HCT116 (cell line): ENCODE data around the gene CATSPERD. TPM values are rescaled to one million over a fixed set of nuclear protein-coding genes. Genes with fewer than 3 reads are reported as not detected.
"Not testable (repeated sequence)": the region's sequence is repeated elsewhere in the genome, so short reads cannot be mapped to it uniquely, and the experiment has no call there.

Experiments used
- ATAC-seq: fragments of 200-7000 bp; cut with Tn5 transposase; 2 replicates; pipeline ENCODE4 v1.9.1; 2020; ENCODE audit warnings: mild to moderate bottlenecking, moderate library complexity
- BruUV-seq: library from RNA; stranded (reverse); fragments of 400-500 nt; replicated peaks from 2 replicates; lab custom pipeline; 2021; lab: Mats Ljungman, UMichigan
- CTCF ChIA-PET: fragments of 300-600 bp; sonication (Branson Sonifier 250); formaldehyde crosslinking; loops from one replicate; lab custom pipeline; 2021; ENCODE audit warnings: antibody characterized with exemption; lab: Charles Lee
- POLR2A ChIA-PET: fragments of 300-600, 350-600 bp; sonication (Branson Sonifier 250); formaldehyde crosslinking; loops from one replicate; lab custom pipeline; 2021; ENCODE audit warnings: antibody characterized with exemption; lab: Charles Lee
- RAD21 ChIA-PET, 2 experiments: fragments of 300-600 bp; sonication (Branson Sonifier 250); formaldehyde crosslinking; loops; one replicate each; lab custom pipeline; 2023; ENCODE audit warnings: low total read pairs in 2 of 2; ENCODE audit not compliant: uncharacterized antibody in 2 of 2, unreplicated experiment in 2 of 2, low non-redundant PET in 1 of 2; lab: Charles Lee
- DNase-seq: peaks from one replicate; pipeline ENCODE4 v3.0.0-alpha.2; 2010; ENCODE audit warnings: low read depth, low spot score
- H2AFZ ChIP-seq: fragments of 200-600 bp; shearing (Covaris generic), sonication (generic); 2 replicates; pipeline ENCODE4 v1.6.1; 2017; ENCODE audit warnings: low read depth, mixed run types, mixed read lengths, antibody characterized with exemption, low read length; ENCODE audit not compliant: poor library complexity, severe bottlenecking
- H3K27ac ChIP-seq: 2 replicates; pipeline ENCODE4 v1.5.1; 2012; ENCODE audit warnings: low read depth, low read length
- H3K27me3 ChIP-seq: fragments of 200-600 bp; sonication (generic); 2 replicates; pipeline ENCODE4 v1.6.1; 2016; ENCODE audit warnings: mixed run types, low read length, mixed read lengths; ENCODE audit not compliant: insufficient read depth
- H3K36me3 ChIP-seq, 2 experiments: fragments of 200-500 bp in 1 of 2; fragments of 200-600 bp in 1 of 2; sonication (Bioruptor generic) in 1 of 2; sonication (generic) in 1 of 2; 2 replicates each; pipeline versions ENCODE4 v1.5.1 to v1.6.1; 2014 to 2016; ENCODE audit warnings: low read length in 2 of 2, inconsistent platforms in 1 of 2, mixed read lengths in 1 of 2, mixed run types in 1 of 2; ENCODE audit not compliant: insufficient read depth in 2 of 2, control insufficient read depth in 1 of 2
- H3K4me1 ChIP-seq, 2 experiments: fragments of 200-600 bp in 1 of 2; sonication (generic) in 1 of 2; 2 replicates each; pipeline versions ENCODE4 v1.5.1 to v1.6.1; 2012 to 2017; ENCODE audit warnings: low read length in 2 of 2, inconsistent platforms in 1 of 2, mild to moderate bottlenecking in 1 of 2, mixed read lengths in 1 of 2, mixed run types in 1 of 2, moderate library complexity in 1 of 2; ENCODE audit not compliant: insufficient read depth in 2 of 2, control insufficient read depth in 1 of 2
- H3K4me2 ChIP-seq: fragments of 200-600 bp; sonication (generic); 2 replicates; pipeline ENCODE4 v1.6.1; 2017; ENCODE audit warnings: mixed run types, low read length, mixed read lengths
- H3K4me3 ChIP-seq, 2 experiments: fragments of 200-600 bp in 1 of 2; sonication (generic) in 1 of 2; replicated peaks in 1 of 2; 2 replicates each; pipeline ENCODE4 v1.5.1; 2011 to 2016; ENCODE audit warnings: low read length in 2 of 2, control low read depth in 1 of 2, low read depth in 1 of 2, mild to moderate bottlenecking in 1 of 2, mixed read lengths in 1 of 2, mixed run types in 1 of 2
- H3K79me2 ChIP-seq: fragments of 200-600 bp; sonication (generic); 2 replicates; pipeline ENCODE4 v1.6.1; 2017; ENCODE audit warnings: mild to moderate bottlenecking, mixed run types, low read length, moderate library complexity, mixed read lengths; ENCODE audit not compliant: insufficient read depth
- H3K9ac ChIP-seq: fragments of 200-600 bp; sonication (generic); 2 replicates; pipeline ENCODE4 v1.6.1; 2016; ENCODE audit warnings: low read length, mixed read lengths
- H3K9me2 ChIP-seq: fragments of 200-600 bp; sonication (generic), shearing (Covaris generic); 2 replicates; pipeline ENCODE4 v1.6.1; 2017; ENCODE audit warnings: mixed run types, mild to moderate bottlenecking, moderate library complexity; ENCODE audit not compliant: insufficient read depth
- H3K9me3 ChIP-seq, 2 experiments: fragments of 200-500 bp in 1 of 2; fragments of 200-600 bp in 1 of 2; sonication (Bioruptor generic) in 1 of 2; sonication (generic) in 1 of 2; 2 replicates each; pipeline ENCODE4 v1.6.1; 2014 to 2017; ENCODE audit warnings: low read length in 2 of 2, mixed read lengths in 2 of 2, inconsistent platforms in 1 of 2, low read depth in 1 of 2, mild to moderate bottlenecking in 1 of 2, mixed run types in 1 of 2, moderate library complexity in 1 of 2; ENCODE audit not compliant: control insufficient read depth in 1 of 2, insufficient read depth in 1 of 2
- H4K20me1 ChIP-seq: fragments of 200-600 bp; sonication (generic), shearing (Covaris generic); 2 replicates; pipeline ENCODE4 v1.6.1; 2017; ENCODE audit warnings: mixed run types, mild to moderate bottlenecking, moderate library complexity; ENCODE audit not compliant: insufficient read depth
- ELF1 ChIP-seq: IDR thresholded peaks from 2 replicates; pipeline ENCODE4 v1.6.1; 2012; ENCODE audit warnings: low read depth, borderline replicate concordance
- EZH2 ChIP-seq: fragments of 200-600 bp; sonication (generic); IDR thresholded peaks from 2 replicates; pipeline ENCODE4 v1.6.1; 2017; ENCODE audit warnings: antibody characterized with exemption, mixed run types
- FOSL1 ChIP-seq: IDR thresholded peaks from 2 replicates; pipeline ENCODE4 v1.6.1; 2012; ENCODE audit warnings: low read depth
- JUND ChIP-seq: IDR thresholded peaks from 2 replicates; pipeline ENCODE4 v1.6.1; 2012
- POLR2A ChIP-seq: IDR thresholded peaks from 2 replicates; pipeline ENCODE4 v1.7.0; 2011; ENCODE audit warnings: borderline replicate concordance; ENCODE audit not compliant: insufficient read depth, insufficient read length; ENCODE audit errors: extremely low read depth
- RAD21 ChIP-seq: IDR thresholded peaks from 2 replicates; pipeline ENCODE4 v1.6.1; 2012; ENCODE audit warnings: low read depth, mild to moderate bottlenecking
- SIN3A ChIP-seq: IDR thresholded peaks from 2 replicates; pipeline ENCODE4 v1.6.1; 2012; ENCODE audit warnings: low read depth
- SP1 ChIP-seq: IDR thresholded peaks from 2 replicates; pipeline ENCODE4 v1.6.1; 2012; ENCODE audit warnings: low read depth
- SRF ChIP-seq: IDR thresholded peaks from 2 replicates; pipeline ENCODE4 v1.6.1; 2012; ENCODE audit warnings: low read depth
- YY1 ChIP-seq: IDR thresholded peaks from 2 replicates; pipeline ENCODE4 v1.6.1; 2011; ENCODE audit warnings: low read length, low read depth, moderate library complexity, mild to moderate bottlenecking; ENCODE audit not compliant: insufficient replicate concordance; ENCODE audit errors: extremely low read depth
- ZNF274 ChIP-seq: fragments of 200-500 bp; sonication (Bioruptor generic); IDR thresholded peaks from 2 replicates; pipeline ENCODE4 v1.6.1; 2014; ENCODE audit warnings: mild to moderate bottlenecking, low read depth, low read length, inconsistent platforms
- intact Hi-C: fragments of 100-400 bp; cut with micrococcal nuclease; formaldehyde crosslinking; loops from 2 replicates; pipeline ENCODE4 v1.10.0; 2022
- total RNA-seq: library from RNA; stranded (reverse); gene quantifications from one replicate; pipeline ENCODE4 v1.2.1, GENCODE V29; 2021; ENCODE audit not compliant: unreplicated experiment
- TF ChIP-seq, protein P1 (sequence below), 3 experiments: fragments of 200-600 bp in 1 of 3; sonication (generic) in 1 of 3; IDR thresholded peaks in 2 of 3; conservative IDR thresholded peaks in 1 of 3; 2 replicates each; pipeline ENCODE4 v1.5.1; 2012 to 2017; ENCODE audit warnings: low read depth in 2 of 3, low read length in 2 of 3, antibody characterized with exemption in 1 of 3, borderline replicate concordance in 1 of 3, control low read depth in 1 of 3, mild to moderate bottlenecking in 1 of 3, mixed read lengths in 1 of 3, mixed run types in 1 of 3, moderate library complexity in 1 of 3; ENCODE audit not compliant: insufficient read depth in 1 of 3

CATSPERD gene
- total RNA-seq, 1 experiment from 2014 or later, result not detected

DNA sequence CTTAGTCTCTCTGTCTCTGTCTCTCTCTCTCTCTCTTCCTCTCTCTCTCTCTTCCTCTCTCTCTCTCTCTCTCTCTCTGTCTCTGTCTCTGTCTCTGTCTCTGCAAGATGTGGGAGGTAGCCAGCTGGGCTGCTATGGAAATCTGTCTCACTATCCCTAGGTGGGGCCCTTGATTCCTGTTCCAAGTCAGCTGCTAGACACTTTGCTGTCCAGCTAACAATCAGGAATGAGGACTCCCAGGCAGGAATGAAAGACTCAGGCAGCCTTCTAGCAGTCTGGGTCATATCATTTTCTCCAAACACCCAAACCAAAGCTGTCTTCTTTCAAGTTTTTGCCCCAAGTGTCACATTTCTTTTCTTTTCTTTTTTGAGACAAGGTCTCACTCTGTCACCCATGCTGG lies 23.2 kb downstream of the CATSPERD start:
- no peak overlapping the region for H2AFZ ChIP-seq
- no TSS peak for BruUV-seq
- H3K4me2 ChIP-seq, result no peak overlapping the region
- no peaks in the 10 kb centered on the region for H3K9me2 ChIP-seq
- no peak overlapping the region for H3K9ac ChIP-seq
- H3K27me3 ChIP-seq, result no peaks in the 10 kb centered on the region
- no peak overlapping the region for H3K27ac ChIP-seq
- ChIA-PET RAD21 (interaction anchor here in 1 of 2 experiments (0.7 kb wide), 1 partner anchor 30 kb away, joined by 3 read pairs; no protein-coding TSS in a partner anchor), POLR2A (interaction anchor here (0.6 kb wide), 1 partner anchor 52 kb away, joined by 3 read pairs; no protein-coding TSS in a partner anchor), CTCF (interaction anchor here (0.7 kb wide), 1 partner anchor 54 kb away, joined by 4 read pairs; no protein-coding TSS in a partner anchor)
- ATAC-seq (peak; percentile 47; the same call in 1 of the 2 replicates), DNase-seq (no peak)
- H3K79me2 ChIP-seq, result no peaks in the 10 kb centered on the region
- H3K4me3 ChIP-seq, result no peak overlapping the region
- no peaks in the 10 kb centered on the region for H3K36me3 ChIP-seq
- intact Hi-C loops, result no loop called here
- H4K20me1 ChIP-seq, result no peaks in the 10 kb centered on the region
- no peaks in the 10 kb centered on the region for H3K9me3 ChIP-seq
- no peak for TF ChIP-seq JUND
- TF ChIP-seq ELF1, result no peak
- no peak; the same call in 1 of the 2 replicates for TF ChIP-seq RAD21
- TF ChIP-seq, protein P1, sequence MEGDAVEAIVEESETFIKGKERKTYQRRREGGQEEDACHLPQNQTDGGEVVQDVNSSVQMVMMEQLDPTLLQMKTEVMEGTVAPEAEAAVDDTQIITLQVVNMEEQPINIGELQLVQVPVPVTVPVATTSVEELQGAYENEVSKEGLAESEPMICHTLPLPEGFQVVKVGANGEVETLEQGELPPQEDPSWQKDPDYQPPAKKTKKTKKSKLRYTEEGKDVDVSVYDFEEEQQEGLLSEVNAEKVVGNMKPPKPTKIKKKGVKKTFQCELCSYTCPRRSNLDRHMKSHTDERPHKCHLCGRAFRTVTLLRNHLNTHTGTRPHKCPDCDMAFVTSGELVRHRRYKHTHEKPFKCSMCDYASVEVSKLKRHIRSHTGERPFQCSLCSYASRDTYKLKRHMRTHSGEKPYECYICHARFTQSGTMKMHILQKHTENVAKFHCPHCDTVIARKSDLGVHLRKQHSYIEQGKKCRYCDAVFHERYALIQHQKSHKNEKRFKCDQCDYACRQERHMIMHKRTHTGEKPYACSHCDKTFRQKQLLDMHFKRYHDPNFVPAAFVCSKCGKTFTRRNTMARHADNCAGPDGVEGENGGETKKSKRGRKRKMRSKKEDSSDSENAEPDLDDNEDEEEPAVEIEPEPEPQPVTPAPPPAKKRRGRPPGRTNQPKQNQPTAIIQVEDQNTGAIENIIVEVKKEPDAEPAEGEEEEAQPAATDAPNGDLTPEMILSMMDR (IDR thresholded peaks at IDR 0.05 in 2 of 3, conservative IDR thresholded peaks at IDR 0.05 in 1 of 3; ENCODE audit: borderline replicate concordance in 1 of 3, insufficient read depth in 1 of 3, low read depth in 2 of 3, low read length in 2 of 3), result no peak
- no peak for TF ChIP-seq YY1
- TF ChIP-seq FOSL1, result no peak
- no peak for TF ChIP-seq SIN3A
- no peak for TF ChIP-seq ZNF274
- TF ChIP-seq POLR2A, result no peak
- TF ChIP-seq EZH2, result no peak
- no peak for TF ChIP-seq SRF
- TF ChIP-seq SP1, result no peak
- no peaks in the 10 kb centered on the region for H3K4me1 ChIP-seq

DNA sequence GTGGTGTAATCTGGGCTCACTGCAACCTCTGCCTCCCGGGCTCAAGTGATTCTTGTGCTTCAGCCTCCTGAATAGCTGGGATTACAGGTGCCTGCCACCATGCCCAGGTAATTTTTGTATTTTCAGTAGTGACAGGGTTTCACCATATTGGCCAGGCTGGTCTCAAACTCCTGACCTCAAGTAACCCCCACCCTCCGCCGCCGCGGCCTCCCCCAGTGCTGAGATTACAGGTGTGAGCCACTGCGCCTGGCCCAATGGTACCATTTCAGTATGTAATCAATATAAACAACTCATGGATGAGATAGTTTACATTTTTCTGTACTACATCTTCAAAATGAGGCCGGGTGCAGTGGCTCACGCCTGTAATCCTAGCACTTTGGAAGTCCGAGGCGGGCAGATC lies 24.6 kb downstream of the CATSPERD start:
- RAD21 ChIA-PET, H3K9me2 ChIP-seq, H3K79me2 ChIP-seq, BruUV-seq, intact Hi-C loops, H2AFZ ChIP-seq, H3K27me3 ChIP-seq, H3K9ac ChIP-seq, ATAC-seq, H3K27ac ChIP-seq, H4K20me1 ChIP-seq, H3K4me2 ChIP-seq, CTCF ChIA-PET, H3K4me3 ChIP-seq, H3K4me1 ChIP-seq, DNase-seq, H3K9me3 ChIP-seq, H3K36me3 ChIP-seq: not testable (repeated sequence)
- POLR2A ChIA-PET, result interaction anchor here (0.7 kb wide), 1 partner anchor 25 kb away, joined by 3 read pairs; the partner anchor contains the start of gene CATSPERD

DNA sequence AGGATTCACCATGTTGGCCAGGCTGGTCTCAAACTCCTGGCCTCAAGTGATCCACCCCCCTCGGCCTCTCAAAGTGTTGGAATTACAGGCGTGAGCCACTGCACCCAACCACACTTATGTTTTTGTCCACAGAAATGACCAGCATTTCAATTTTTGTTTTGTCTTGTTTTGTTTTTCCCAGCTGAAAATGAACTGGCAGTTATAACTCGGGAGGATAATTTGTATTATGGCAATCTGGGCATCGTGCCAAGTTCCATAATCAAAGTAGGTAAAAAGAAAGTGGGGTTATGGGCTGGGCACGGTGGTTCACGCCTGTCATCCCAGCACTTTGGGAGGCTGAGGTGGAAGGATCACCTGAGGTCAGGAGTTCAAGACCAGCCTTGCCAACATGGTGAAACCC lies 28.5 kb downstream of the CATSPERD start:
- POLR2A ChIA-PET, H3K27ac ChIP-seq, RAD21 ChIA-PET, H3K79me2 ChIP-seq, H3K27me3 ChIP-seq, H3K9ac ChIP-seq, H3K4me2 ChIP-seq, DNase-seq, H3K36me3 ChIP-seq, BruUV-seq, H3K4me1 ChIP-seq, H4K20me1 ChIP-seq, intact Hi-C loops, H2AFZ ChIP-seq, H3K9me2 ChIP-seq, ATAC-seq, H3K9me3 ChIP-seq, H3K4me3 ChIP-seq: not testable (repeated sequence)
- CTCF ChIA-PET, result interaction anchor here (0.7 to 0.9 kb wide), 2 partner anchors 29 to 55 kb away, joined by 3 to 7 read pairs; partner anchors contain the start of genes CATSPERD and LONP1
